Astrocyte of the spinal cord (primary cell): Measurements from ENCODE around the gene SLC26A2.

ENCODE experiments used
- DNase-seq: peaks from one replicate; pipeline ENCODE4 v3.0.0; 2011; ENCODE audit warnings: low read depth, low spot score
- H3K4me3 ChIP-seq: 2 replicates; pipeline ENCODE4 v1.5.1; 2011; ENCODE audit warnings: low read depth, mild to moderate bottlenecking, low read length, moderate library complexity
- CTCF ChIP-seq: IDR thresholded peaks from 2 replicates; pipeline ENCODE4 v1.5.1; 2012; ENCODE audit warnings: low read depth, mild to moderate bottlenecking, low read length, inconsistent platforms
- in situ Hi-C: cut with HindIII; loops from 2 replicates; pipeline ENCODE4 v1.10.0; 2017; ENCODE audit warnings: low sequenced_read_pairs

SLC26A2 gene

GRCh38 chr5:149975409-149975808 lies 14.9 kb downstream of the SLC26A2 start:
- no peak for TF ChIP-seq CTCF
- in situ Hi-C loops = no loop called here

GRCh38 chr5:149979896-149980295 lies 19.3 kb downstream of the SLC26A2 start:
- in situ Hi-C loops = no loop called here

More at GRCh38 chr5:149975409-149975808, 14.9 kb downstream of the SLC26A2 start:
- H3K4me3 ChIP-seq = no peak overlapping the region
- no peak for DNase-seq

GRCh38 chr5:149981206-149981605 lies 20.6 kb downstream of the SLC26A2 start:
- in situ Hi-C loops = no loop called here
- TF ChIP-seq CTCF = no peak
- no peak overlapping the region for H3K4me3 ChIP-seq
- DNase-seq = no peak

More at GRCh38 chr5:149979896-149980295, 19.3 kb downstream of the SLC26A2 start:
- DNase-seq = no peak
- H3K4me3 ChIP-seq = no peak overlapping the region
- TF ChIP-seq CTCF = no peak

GRCh38 chr5:149982505-149982904 lies 21.9 kb downstream of the SLC26A2 start:
- H3K4me3 ChIP-seq = no peak overlapping the region
- TF ChIP-seq CTCF = no peak
- in situ Hi-C loops = no loop called here
- DNase-seq = no peak

- no peak overlapping the region for H3K4me3 ChIP-seq
- no peak for TF ChIP-seq CTCF
- no peak for DNase-seq
- in situ Hi-C loops = no loop called here
These were observed 27.6 kb downstream of the SLC26A2 start for GRCh38 chr5:149988126-149988525.

- in situ Hi-C loops = no loop called here
- H3K4me3 ChIP-seq = no peak overlapping the region
- peak; percentile 85 for TF ChIP-seq CTCF
- peak; percentile 79 for DNase-seq
These were observed 30.2 kb downstream of the SLC26A2 start for GRCh38 chr5:149990518-149991376.
